Inferior parietal cortex (tissue), 1 donor: ENCODE measurements around the gene LY6G5C.
A peak's percentile ranks its signal among the peaks of the same experiment; 100 is the strongest.

Experiments
- DNase-seq: peaks from one replicate; pipeline ENCODE4 v3.0.0-alpha.2; 2016; ENCODE audit errors: extremely low spot score

LY6G5C gene

GRCh38 chr6:31663126-31663960 lies 17.5 kb downstream of the LY6G5C start:
- no peak for DNase-seq

- no peak for DNase-seq
Observed at GRCh38 chr6:31662124-31662723, 18.6 kb downstream of the LY6G5C start.

GRCh38 chr6:31661262-31662123 lies 19.4 kb downstream of the LY6G5C start:
- no peak for DNase-seq

- peak; percentile 71 for DNase-seq
Observed at GRCh38 chr6:31660381-31661261, 20.2 kb downstream of the LY6G5C start, which contains the start of gene C6orf47. TSS of gene C6orf47 (minus strand) at chr6:31660778. CDS start at chr6:31659947, 831 bp downstream.

DNA sequence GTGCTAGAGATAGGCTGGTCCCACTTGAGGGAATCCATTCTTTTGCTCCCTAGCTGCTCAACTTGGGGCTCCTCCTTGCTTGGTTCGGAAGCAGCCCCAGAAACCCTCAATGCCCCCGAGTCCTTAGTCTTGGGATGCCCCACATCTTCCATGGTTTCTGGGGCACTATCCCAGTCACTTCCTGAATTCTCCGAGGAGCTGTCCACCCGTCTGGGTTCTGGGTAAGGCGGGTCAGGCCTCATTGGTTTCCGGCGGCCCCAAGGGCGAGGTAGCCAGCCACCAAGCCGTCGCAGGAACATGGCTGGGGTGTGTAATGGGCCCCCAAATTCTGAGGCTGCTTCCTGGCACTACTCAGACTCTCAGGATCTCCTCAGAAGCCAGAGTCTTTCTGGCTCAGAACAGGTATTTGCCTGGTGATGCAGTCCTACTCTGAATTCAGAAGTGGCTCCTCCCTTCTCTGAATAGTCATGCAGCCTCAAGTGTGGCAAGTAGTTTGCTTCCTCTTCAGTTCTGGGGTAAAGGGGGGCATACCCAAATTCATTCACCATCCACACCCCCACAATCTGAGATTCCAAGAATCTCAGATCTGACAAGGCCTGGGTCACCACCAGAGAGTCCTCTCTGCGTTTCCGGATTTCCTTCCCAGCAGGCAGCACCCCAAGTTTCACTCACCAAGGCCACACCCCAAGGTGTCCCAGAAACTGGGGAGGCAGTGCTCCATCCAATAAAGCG lies 21.1 kb downstream of the LY6G5C start:
- DNase-seq, result no peak

GRCh38 chr6:31658983-31659648 lies 21.8 kb downstream of the LY6G5C start:
- no peak for DNase-seq

- DNase-seq, result no peak
Observed at GRCh38 chr6:31658158-31658688, 22.6 kb downstream of the LY6G5C start.

DNA sequence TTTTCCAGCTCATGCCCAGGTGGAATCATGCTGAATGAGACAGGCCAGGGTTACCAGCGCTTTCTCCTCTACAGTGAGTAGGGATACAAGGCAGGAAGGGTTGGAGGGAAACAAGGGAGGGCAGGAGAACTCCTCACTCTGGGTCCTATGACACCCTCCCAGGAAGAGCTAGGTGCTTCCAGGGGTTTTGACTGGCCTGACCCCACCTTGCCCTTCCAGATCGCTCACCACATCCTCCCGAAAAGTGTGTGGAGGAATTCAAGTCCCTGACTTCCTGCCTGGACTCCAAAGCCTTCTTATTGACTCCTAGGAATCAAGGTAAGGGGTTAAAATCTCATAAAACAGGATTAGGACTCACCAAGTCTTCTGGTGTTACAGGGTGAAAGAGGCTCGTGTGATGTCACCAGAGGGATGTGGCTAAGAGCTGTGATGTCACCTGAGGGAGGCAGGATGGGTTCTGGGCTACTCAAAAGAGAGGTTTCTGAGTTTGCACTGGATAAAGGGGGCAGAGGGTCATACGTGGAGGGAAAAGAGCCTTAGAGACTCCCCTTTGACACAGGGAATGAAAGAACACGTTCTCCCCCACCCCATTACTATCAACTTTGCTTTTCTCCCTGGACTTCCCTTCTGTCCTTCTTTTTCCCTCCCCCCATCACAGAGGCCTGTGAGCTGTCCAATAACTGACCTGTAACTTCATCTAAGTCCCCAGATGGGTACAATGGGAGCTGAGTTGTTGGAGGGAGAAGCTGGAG lies 23.3 kb downstream of the LY6G5C start:
- no peak for DNase-seq

GRCh38 chr6:31655349-31656237 lies 25.3 kb downstream of the LY6G5C start, which contains the start of gene APOM:
TSS of gene APOM (plus strand) at chr6:31655894. CDS start at chr6:31655967, 73 bp downstream.
- DNase-seq, result no peak

DNA sequence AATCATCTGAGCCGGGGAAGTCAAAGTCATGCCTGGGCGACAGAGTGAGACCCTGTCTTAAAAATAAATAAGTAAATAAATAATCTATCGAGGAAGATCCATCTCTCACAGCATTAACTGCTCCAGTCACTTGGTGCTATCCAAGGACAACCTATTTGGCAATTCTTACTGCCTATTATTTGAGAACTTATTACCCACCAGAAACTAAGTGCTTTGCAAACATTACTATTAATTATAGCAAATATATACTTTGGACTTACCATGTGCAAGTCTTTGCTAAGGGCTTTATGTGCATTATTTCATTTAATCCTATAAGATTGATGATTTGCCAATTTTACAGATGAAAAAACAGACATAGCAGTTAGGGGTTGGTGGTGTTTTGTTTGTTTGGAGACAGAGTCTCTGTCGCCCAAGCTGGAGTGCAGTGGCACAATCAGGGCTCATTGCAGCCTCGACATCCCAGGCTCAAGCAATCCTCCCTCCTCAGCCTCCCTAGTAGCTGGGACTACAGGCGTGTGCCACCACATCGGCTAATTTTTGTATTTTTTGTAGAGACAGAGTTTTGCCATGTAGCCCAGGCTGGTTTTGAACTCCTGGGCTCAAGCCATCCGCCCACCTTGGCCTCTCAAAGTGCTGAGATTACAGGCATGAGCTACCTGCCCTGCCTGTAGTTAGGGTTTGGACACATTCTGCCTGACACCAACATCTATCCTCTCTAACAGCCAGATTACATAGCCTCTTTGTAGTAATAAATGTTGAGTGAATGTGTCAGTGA lies 26.1 kb downstream of the LY6G5C start:
- DNase-seq, result no peak

GRCh38 chr6:31652925-31653724 lies 27.7 kb downstream of the LY6G5C start:
- DNase-seq, result no peak

DNA sequence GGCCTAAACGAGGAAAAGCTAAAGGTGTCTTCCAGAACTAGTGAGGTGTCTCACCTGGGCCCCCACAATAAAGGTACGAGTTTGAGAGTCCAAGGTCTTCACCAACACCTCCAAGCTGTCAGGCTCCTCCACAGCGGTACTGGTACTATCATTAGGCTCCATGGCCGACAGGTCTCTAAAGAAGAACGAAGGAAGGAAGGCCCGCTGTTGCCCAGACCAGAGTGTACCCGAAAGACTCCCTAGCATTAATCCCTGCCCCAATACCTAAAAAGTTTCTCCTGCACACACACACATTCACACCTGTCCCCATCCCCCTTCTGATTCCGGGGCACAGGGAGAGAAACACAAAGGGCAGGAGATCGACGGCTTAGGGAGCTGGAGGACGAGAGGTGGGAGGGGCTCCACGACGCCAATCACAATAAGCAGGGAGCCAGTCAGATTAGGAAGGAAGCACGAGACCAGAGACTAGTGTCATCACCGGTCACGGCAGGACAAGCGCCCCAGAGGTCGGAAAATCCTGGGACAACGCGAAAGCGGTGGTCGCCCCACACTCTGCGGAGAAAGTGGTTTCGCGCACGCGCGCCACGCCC lies 29.2 kb downstream of the LY6G5C start:
- DNase-seq, result peak; percentile 63

DNA sequence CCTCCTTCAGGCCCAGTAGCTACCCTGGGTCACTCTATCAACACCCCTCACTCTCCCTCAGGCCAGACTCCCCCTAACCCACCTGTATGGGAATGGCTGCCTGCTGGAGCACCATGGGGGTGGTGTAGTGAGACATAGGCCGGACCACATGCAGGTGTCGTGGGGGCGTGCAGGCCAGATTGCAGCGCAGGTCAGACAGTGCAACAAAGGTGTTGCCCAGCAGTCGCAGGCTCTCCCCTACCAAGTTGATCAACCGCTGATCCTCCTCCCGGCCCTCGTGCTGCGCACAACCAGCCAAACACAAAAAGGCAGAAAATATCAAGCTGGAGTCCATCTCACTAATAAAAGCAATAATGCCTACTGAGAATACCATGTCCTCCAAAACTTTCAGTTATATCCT lies 35.5 kb downstream of the LY6G5C start:
- DNase-seq, result no peak

GRCh38 chr6:31643818-31644454 lies 36.9 kb downstream of the LY6G5C start:
- DNase-seq, result no peak
